ENCODE results near the gene PRSS22.
A peak's percentile ranks its signal among the peaks of the same experiment; 100 is the strongest.

The PRSS22 gene, protein sequence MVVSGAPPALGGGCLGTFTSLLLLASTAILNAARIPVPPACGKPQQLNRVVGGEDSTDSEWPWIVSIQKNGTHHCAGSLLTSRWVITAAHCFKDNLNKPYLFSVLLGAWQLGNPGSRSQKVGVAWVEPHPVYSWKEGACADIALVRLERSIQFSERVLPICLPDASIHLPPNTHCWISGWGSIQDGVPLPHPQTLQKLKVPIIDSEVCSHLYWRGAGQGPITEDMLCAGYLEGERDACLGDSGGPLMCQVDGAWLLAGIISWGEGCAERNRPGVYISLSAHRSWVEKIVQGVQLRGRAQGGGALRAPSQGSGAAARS

DNA sequence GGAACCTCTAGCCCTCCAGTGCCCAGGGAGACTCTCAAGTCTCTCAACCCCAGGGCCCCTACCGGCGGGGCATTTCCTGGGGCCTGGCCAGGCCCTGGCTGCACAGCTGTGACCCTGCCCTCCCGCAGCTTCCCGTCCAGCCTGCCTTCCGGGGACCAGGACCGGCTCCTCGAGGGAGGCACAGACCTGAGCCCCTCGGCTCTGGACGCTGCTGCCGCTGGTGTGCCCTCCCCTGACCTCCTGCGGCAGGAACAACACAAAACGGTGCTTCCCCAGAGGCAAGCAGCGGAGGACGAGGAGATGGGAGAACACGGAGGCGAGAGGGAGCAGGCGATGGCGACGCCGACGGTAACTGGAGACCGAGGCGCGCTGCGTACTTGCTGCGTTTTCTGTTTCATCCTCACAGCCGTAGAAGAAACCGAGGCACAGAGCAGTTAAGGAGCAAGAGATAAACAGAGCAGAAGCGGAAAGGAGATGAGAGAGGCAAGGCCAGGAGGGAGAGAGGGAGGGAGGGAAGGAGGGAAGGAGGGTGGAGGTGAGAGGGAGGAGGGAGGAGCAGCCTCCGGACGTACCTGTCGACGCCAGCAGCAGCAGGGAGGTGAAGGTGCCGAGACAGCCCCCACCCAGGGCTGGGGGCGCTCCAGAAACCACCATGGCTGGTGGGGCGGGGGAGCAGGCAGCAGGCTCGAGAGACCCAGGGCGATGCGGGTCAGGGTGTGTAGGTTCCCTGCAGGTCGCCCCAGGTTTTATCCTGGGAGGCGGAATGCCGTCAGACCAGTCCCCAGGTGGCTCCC, at the start of gene PRSS22:
PRSS22 (minus strand) TSS at position 720 of the 794 bp plus-strand sequence; CDS start at position 654, 66 bp downstream.
- no peak for DNase-seq

GRCh38 chr16:2907084-2907753, 49.2 kb upstream of the PRSS22 start:
- DNase-seq: peak; percentile 47

DNA sequence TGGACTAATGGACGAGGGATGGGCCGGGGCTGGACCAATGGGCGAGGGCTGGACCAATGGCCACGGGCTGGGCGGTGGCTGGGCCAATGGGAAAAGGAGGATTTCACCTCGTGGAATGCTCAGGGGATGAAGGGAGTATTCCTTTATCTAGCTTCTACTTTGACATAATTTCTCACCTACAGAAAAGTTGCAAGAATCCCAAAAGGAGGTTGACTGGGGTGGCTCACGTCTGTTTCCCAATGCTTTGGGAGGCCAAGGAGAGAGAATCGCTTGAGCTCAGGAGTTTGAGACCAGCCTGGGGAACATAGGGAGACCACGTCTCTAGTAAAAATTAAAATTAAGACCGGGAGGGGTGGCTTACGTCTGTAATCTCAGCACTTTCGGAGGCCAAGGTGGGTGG, 48.0 kb upstream of the PRSS22 start:
- DNase-seq: no peak

DNA sequence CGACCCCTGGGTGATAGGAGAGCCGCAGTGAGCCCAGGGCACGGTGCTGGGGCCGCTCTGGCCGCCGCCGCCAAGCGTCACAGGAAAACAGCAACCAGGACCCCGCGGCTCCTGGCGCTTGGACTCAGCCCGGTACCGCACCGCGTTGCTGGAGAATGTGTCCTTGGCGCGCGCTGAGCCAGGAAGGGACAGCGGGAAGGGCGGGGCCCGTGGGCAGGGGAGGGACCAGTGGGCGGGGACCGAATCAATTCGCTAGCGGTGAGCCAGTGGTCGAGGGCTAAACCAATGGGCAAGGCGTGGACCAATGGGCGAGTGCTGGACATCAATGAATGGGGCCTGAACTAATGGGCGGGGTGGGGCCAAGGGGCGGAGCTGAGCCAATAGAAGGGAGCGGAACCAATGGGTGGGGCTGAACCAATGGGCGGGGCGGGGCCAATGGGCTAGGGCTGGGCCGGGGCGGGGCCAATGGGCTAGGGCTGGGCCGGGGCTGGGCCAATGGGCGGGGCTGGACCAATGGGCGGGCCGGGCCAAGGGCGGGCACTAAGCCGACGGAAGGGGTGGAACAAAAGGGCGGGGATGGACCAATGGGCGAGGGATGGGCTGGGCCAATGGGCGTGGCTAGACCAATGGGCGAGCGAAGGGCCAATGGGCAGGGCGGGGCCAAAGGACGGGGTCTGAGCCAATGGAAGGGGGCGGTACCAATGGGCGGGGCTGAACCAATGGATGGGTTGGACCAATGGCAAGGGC, 47.4 kb upstream of the PRSS22 start:
- peak; percentile 88 for DNase-seq

GRCh38 chr16:2904922-2905240, 46.9 kb upstream of the PRSS22 start:
- no peak for DNase-seq

DNA sequence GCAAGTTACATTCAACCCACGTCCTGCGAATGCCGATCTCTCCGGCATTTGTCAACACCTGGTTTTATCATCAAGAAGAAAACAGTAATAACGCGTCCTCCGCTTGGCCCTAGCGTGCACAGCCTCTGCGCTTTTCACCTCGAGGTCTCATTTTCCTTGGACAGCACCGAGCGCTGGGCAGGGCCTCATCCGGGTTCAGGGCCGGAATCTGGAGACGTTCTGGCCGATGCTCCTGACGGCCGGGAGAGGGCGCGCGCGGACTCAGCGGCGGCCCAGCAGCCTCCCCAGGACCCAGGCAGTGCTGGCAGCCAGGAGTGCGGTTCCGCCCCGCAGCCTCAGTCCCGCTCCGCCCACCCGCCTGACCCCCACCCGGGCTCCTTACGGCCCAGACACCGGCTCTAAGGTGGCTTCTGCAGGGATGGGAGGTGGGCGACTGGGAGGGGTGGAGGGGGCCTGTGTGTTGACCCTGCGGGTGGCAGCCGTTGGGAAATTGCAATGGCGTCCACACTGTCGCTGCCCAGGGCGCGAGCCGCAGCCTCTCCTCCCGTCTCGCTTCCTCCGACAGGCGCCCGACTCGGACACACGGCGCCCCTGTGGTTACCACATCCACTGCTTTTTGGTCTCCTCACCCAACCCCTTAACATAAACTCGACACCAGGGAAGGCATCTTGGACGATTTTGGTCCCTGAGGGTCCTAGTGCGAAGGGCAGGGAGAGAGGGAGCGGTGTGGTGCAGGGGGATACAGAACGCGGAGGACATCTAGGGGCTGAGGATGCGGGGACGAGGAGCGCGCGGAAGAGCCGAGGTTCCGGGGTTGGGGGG, 46.3 kb upstream of the PRSS22 start:
- peak; percentile 67 for DNase-seq

- no peak for DNase-seq
Measured at GRCh38 chr16:2902337-2903130, 44.6 kb upstream of the PRSS22 start.

GRCh38 chr16:2900526-2901075, 42.6 kb upstream of the PRSS22 start:
- DNase-seq: no peak

DNA sequence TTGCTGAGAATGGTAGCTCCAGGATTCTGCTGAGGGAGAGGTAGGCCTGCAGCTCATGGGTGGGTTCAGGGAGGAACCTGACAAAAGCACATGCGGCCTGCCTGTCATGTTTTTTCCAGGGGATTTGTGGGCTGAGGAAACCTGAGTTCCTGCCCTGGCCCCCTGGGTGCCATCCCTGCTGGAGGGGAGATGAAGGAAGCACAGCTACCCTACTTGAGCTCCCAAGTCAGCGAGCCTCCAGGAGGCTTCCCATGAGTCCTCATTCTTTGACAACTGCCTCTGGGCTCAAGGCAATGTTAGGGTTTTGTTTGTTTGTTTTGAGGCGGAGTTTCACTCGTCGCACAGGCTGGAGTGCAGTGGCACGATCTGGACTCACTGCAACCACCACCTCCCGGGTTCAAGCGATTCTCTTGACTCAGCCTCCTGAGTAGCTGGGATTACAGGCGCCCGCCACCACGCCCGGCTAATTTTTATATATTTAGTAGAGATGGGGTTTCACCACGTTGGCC, 41.6 kb upstream of the PRSS22 start:
- DNase-seq: no peak

GRCh38 chr16:2898831-2899563, 41.0 kb upstream of the PRSS22 start:
- no peak for DNase-seq

DNA sequence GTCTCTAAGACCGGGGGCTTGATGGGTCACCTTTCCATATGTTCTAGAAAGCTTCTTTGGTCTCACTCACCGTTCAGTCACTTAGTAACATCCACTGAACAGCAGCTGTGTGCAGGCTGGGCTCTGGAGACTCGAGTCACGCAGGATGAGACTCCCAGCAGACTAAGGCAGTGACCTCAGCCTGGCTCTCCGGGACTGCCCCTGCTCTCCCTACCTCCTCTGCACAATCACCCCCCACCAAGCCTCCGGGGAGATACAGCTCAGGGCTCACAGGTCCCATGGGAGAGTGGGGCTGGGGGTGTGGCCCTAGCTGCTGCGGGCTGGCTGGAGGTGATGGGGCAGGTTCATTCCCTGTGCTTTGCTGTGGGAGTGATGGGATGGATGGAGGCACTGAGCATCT, 39.1 kb upstream of the PRSS22 start:
- DNase-seq: no peak

DNA sequence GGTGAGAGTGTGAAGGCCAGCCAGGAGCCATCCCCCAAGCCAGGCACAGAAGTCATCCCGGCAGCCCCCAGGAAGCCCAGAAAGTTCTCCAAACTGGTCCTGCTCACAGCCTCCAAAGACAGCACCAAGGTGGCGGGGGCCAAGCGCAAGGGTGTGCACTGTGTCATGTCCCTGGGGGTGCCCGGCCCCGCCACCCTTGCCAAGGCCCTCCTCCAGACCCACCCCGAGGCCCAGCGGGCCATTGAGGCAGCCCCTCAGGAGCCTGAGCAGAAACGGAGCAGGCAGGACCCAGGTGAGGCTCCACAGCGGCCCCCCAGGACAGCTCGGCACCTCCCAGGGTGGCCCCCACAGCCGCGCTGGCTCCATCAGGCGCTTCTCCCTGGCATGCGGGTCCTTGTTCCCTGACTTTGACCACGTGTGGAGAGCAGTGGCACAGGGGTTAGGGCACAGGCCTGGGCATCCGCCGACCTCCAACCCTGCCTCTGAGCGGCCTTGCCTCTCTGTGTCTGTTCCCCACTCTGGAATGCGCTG, 38.6 kb upstream of the PRSS22 start:
- DNase-seq: no peak

DNA sequence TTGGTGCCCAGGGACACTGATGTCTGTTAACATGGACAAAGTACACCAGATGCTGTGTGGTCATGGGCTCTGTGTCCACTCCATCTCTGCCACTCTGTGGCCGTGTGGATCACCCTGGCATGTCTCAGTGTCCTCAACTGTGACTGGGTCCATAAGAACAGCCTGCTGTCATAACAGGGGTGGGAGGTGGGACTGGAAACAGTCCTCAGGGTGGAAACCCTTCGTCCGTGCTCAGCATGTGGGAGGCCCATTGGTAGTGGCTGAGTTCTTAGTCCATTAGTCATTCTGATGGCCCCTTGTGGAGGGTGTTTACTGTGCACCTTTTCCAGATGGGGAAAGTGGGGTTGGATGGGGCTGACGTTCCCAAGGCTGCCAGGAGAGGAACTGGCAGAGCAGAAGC, 37.8 kb upstream of the PRSS22 start:
- DNase-seq: no peak

DNA sequence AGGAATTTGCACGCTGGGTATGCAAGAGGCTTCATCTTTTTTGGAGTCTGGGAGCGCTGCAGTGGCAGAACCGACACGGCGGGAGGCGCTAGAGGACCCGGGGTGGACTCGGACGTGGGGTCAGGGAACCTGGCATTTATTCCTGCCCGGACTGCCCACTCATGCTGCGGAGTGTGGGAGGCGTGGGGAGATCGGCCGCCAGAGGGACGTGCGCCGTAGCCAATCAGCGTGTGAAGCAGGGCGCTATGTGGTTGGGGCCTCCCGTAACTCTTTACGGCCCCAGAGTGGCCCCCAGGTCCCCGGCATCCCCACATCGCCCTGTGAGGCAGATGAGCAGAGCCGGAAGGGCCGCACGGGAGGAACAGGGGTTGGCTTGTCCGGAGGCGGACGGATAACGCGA, 36.3 kb upstream of the PRSS22 start:
- DNase-seq: no peak

- no peak for DNase-seq
Measured at GRCh38 chr16:2884041-2884451, 26.1 kb upstream of the PRSS22 start.

DNA sequence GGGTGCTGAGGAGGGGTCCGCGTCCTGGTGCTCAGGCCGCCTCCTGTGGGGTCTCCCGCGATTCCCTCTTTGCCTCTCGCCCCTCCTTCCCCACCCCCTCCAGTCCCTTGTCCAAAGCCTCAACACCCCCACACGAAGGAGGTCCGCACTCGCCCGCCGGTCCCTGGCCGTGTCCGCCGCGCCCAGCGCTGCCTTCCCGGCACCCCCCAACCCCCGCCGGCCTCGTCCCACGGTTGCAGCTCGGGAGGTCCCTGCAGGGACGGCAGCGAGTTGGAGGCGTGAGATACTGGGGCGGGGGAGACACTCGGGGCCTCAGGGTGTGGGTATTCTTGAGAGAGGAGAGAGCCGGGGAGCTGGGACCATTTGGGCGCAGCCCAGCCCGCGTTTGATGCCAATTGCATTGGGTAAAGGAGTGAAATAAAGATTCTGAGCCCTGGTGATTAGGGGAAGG, 25.5 kb upstream of the PRSS22 start:
- DNase-seq: no peak

- peak; percentile 99 for DNase-seq
Measured at GRCh38 chr16:2882650-2883457, 24.9 kb upstream of the PRSS22 start, which contains the start of gene FLYWCH2. FLYWCH2 (plus strand) TSS chr16:2883215; CDS start chr16:2896450, 13,235 bp downstream.

GRCh38 chr16:2881783-2882649, 24.0 kb upstream of the PRSS22 start:
- DNase-seq: no peak

All from CD4-positive, alpha-beta T cell treated with Interleukin-4 for 4 hours (primary cell).